ENCODE measurements around the gene TAOK1. TPM values are rescaled to one million over a fixed set of nuclear protein-coding genes. Genes with fewer than 3 reads are reported as not detected.

Gene TAOK1
- total RNA-seq, 1 experiment from 2014 or later = 56.3 TPM

GRCh38 chr17:29394761-29395160, 4.6 kb downstream of the TAOK1 start:
- Histone ChIP-seq H3K4me1 (ENCODE audit: control insufficient read depth in 1 of 2, insufficient read depth in 2 of 2, low read length in 2 of 2) (peaks cover 3 to 6% of the 10 kb centered on the region in 2 experiments; a peak in 2 of 4 replicates), H3K27me3 (ENCODE audit: insufficient read depth, low read length) (no peaks in the 10 kb centered on the region), H3K9me2 (ENCODE audit: insufficient read depth) (no peaks in the 10 kb centered on the region), H4K20me1 (ENCODE audit: insufficient read depth) (peaks cover 3% of the 10 kb centered on the region; the same call in 1 of the 2 replicates), H3K9me3 (ENCODE audit: control insufficient read depth in 1 of 2, insufficient read depth in 1 of 2, low read depth in 1 of 2, low read length in 2 of 2) (no peaks in the 10 kb centered on the region), H3K4me2 (ENCODE audit: low read length) (no peak overlapping the region), H3K9ac (ENCODE audit: low read length) (no peak overlapping the region), H3K79me2 (ENCODE audit: insufficient read depth, low read length) (peaks cover 84% of the 10 kb centered on the region), H3K36me3 (ENCODE audit: control insufficient read depth in 1 of 2, insufficient read depth in 2 of 2, low read length in 2 of 2) (peaks cover 0 to 1% of the 10 kb centered on the region in 2 experiments; a peak in 1 of 4 replicates), H3K27ac (ENCODE audit: low read depth, low read length) (no peak overlapping the region), H3K4me3 (replicated peaks in 1 of 2; ENCODE audit: low read depth in 1 of 2, low read length in 2 of 2) (no peak overlapping the region), H2AFZ (ENCODE audit: low read depth, low read length, poor library complexity, severe bottlenecking) (no peak overlapping the region)
- BruUV-seq (replicated peaks) = no TSS peak
- ATAC-seq = no peak
- RAD21 ChIA-PET (ENCODE audit: low non-redundant PET in 1 of 2, low total read pairs in 2 of 2, uncharacterized antibody in 2 of 2, unreplicated experiment in 2 of 2) = interaction anchor here in 1 of 2 experiments (0.7 kb wide), 1 partner anchor 74 kb away, joined by 6 read pairs; no protein-coding TSS in a partner anchor
- no peak for DNase-seq (ENCODE audit: low read depth, low spot score)
- no peak for TF ChIP-seq MAX (IDR thresholded peaks at IDR 0.05)
- no peak for TF ChIP-seq ATF3 (IDR thresholded peaks at IDR 0.05)
- TF ChIP-seq TCF7L2 (IDR thresholded peaks at IDR 0.05; ENCODE audit: borderline replicate concordance, extremely low read depth, insufficient read depth, insufficient read length) = no peak
- no peak for TF ChIP-seq EZH2phosphoT487 (IDR thresholded peaks at IDR 0.05; ENCODE audit: borderline replicate concordance)
- no peak for TF ChIP-seq ELF1 (IDR thresholded peaks at IDR 0.05; ENCODE audit: borderline replicate concordance, low read depth)
- no peak for TF ChIP-seq SP1 (IDR thresholded peaks at IDR 0.05; ENCODE audit: low read depth)
- no peak for TF ChIP-seq REST (IDR thresholded peaks at IDR 0.05; ENCODE audit: low read depth)
- TF ChIP-seq FOSL1 (IDR thresholded peaks at IDR 0.05; ENCODE audit: low read depth) = no peak
- TF ChIP-seq POLR2AphosphoS5 (IDR thresholded peaks at IDR 0.05; ENCODE audit: low read depth, low read length) = no peak
- TF ChIP-seq POLR2A (IDR thresholded peaks at IDR 0.05; ENCODE audit: borderline replicate concordance, extremely low read depth, insufficient read depth, insufficient read length) = no peak
- no peak for TF ChIP-seq ZBTB33 (IDR thresholded peaks at IDR 0.05; ENCODE audit: extremely low read depth, insufficient replicate concordance, low read length)
- no peak for TF ChIP-seq CEBPB (IDR thresholded peaks at IDR 0.05; ENCODE audit: low read depth)
- no peak for TF ChIP-seq YY1 (IDR thresholded peaks at IDR 0.05; ENCODE audit: extremely low read depth, insufficient replicate concordance, low read depth, low read length)
- TF ChIP-seq EZH2 (IDR thresholded peaks at IDR 0.05) = no peak
- TF ChIP-seq EGR1 (IDR thresholded peaks at IDR 0.05; ENCODE audit: low read depth) = no peak
- TF ChIP-seq SRF (IDR thresholded peaks at IDR 0.05; ENCODE audit: low read depth) = no peak
- TF ChIP-seq SIN3A (IDR thresholded peaks at IDR 0.05; ENCODE audit: low read depth) = no peak
- TF ChIP-seq CTCF (IDR thresholded peaks at IDR 0.05 in 2 of 3, conservative IDR thresholded peaks at IDR 0.05 in 1 of 3; ENCODE audit: borderline replicate concordance in 1 of 3, insufficient read depth in 1 of 3, low read depth in 2 of 3, low read length in 2 of 3) = no peak
- no peak for TF ChIP-seq ZFX (IDR thresholded peaks at IDR 0.05)
- TF ChIP-seq ZNF274 (IDR thresholded peaks at IDR 0.05; ENCODE audit: low read depth, low read length) = no peak
- CTCF ChIA-PET = no interaction called here
- intact Hi-C loops (cut with micrococcal nuclease) = no loop called here
- POLR2A ChIA-PET = no interaction called here

All from HCT116 (cell line).